H1 (cell line): ENCODE measurements around the gene POLA2. TPM values are rescaled to one million over a fixed set of nuclear protein-coding genes. Genes with fewer than 3 reads are reported as not detected.

Experiments
- ASH2L ChIP-seq: fragments of 200-600, 300-600 bp; sonication (generic); IDR thresholded peaks from one replicate; pipeline ENCODE4 v1.7.1; 2017; ENCODE audit warnings: low read length
- BRCA1 ChIP-seq: IDR thresholded peaks from 2 replicates; pipeline ENCODE4 v1.6.1; 2012; ENCODE audit warnings: low read depth, low read length, improper control_type of control experiment
- CBX8 ChIP-seq: fragments of 300-800, 300-1000 bp; sonication (generic); IDR thresholded peaks from 2 replicates; pipeline ENCODE4 v1.7.1; 2016; ENCODE audit warnings: low read depth, low read length, borderline replicate concordance
- CEBPB ChIP-seq: IDR thresholded peaks from 2 replicates; pipeline ENCODE4 v1.6.1; 2012; ENCODE audit warnings: low read depth, low read length
- GABPA ChIP-seq: IDR thresholded peaks from 2 replicates; pipeline ENCODE4 v1.6.1; 2011; ENCODE audit warnings: mild to moderate bottlenecking, low read length, moderate library complexity, borderline replicate concordance; ENCODE audit not compliant: insufficient read depth
- KDM4A ChIP-seq: IDR thresholded peaks from one replicate; pipeline ENCODE4 v1.7.1; 2012; ENCODE audit warnings: low read depth, mild to moderate bottlenecking, moderate library complexity, low read length, inconsistent platforms; ENCODE audit not compliant: severe bottlenecking
- MAFK ChIP-seq: IDR thresholded peaks from 2 replicates; pipeline ENCODE4 v1.6.1; 2012; ENCODE audit warnings: low read depth, mild to moderate bottlenecking, improper control_type of control experiment, low read length
- SIN3A ChIP-seq, 2 experiments: IDR thresholded peaks in 1 of 2; conservative IDR thresholded peaks in 1 of 2; 2 replicates each; pipeline ENCODE4 v1.6.1; 2011 to 2012; ENCODE audit warnings: low read length in 2 of 2, improper control_type of control experiment in 1 of 2, low read depth in 1 of 2, mild to moderate bottlenecking in 1 of 2
- SIRT6 ChIP-seq: IDR thresholded peaks from one replicate; pipeline ENCODE4 v1.7.1; 2012; ENCODE audit warnings: low read length, inconsistent platforms
- SRF ChIP-seq: IDR thresholded peaks from 2 replicates; pipeline ENCODE4 v1.6.1; 2011; ENCODE audit warnings: mild to moderate bottlenecking, low read depth, low read length, moderate library complexity
- SUZ12 ChIP-seq: fragments of 200-600 bp; sonication (generic); IDR thresholded peaks from 2 replicates; pipeline ENCODE4 v1.6.1; 2012; ENCODE audit warnings: mild to moderate bottlenecking, inconsistent platforms, low read length, moderate library complexity, mixed read lengths
- TAF7 ChIP-seq: optimal IDR thresholded peaks from 2 replicates; pipeline ENCODE3; 2011; ENCODE audit warnings: low read depth, mild to moderate bottlenecking, inconsistent platforms, low read length, moderate library complexity, borderline replicate concordance
- TCF12 ChIP-seq: IDR thresholded peaks from 2 replicates; pipeline ENCODE4 v1.6.1; 2011; ENCODE audit warnings: low read depth, mild to moderate bottlenecking, low read length
- ZNF274 ChIP-seq: IDR thresholded peaks from 2 replicates; pipeline ENCODE4 v1.7.0; 2012; ENCODE audit warnings: low read length, borderline replicate concordance; ENCODE audit errors: extremely low read depth
- polyA plus RNA-seq, 7 experiments: library from polyadenylated mRNA; depleted of rRNA in 3 of 7; stranded (reverse) in 5 of 7; unstranded in 2 of 7; fragments of >200 nt in 5 of 7; fragments of 200-250 nt in 2 of 7; gene quantifications; 1 replicate in 5 of 7; 2 replicates in 1 of 7; 4 replicates in 1 of 7; pipeline versions ENCODE4 v1.2.1 to v1.2.3, GENCODE V29; 2011 to 2013; ENCODE audit warnings: missing spikeins in 2 of 7, mixed read lengths in 2 of 7
- total RNA-seq: library from RNA; stranded (reverse); fragmentation: NEBNext Ultra II Directional; extraction: Animal tissue kit (Norgen Biotek cat#: 25700); gene quantifications from 2 replicates; pipeline ENCODE4 v1.2.1, GENCODE V29; 2021
- TF ChIP-seq, protein P1 (sequence below), 3 experiments: IDR thresholded peaks; 1 replicate in 2 of 3; 2 replicates in 1 of 3; pipeline versions ENCODE4 v1.5.1 to v1.6.1; 2011; ENCODE audit warnings: low read length in 3 of 3, mild to moderate bottlenecking in 3 of 3, inconsistent platforms in 2 of 3, low read depth in 1 of 3, moderate library complexity in 1 of 3; ENCODE audit not compliant: insufficient read depth in 1 of 3; ENCODE audit errors: control extremely low read depth in 1 of 3
- TF ChIP-seq, protein P2 (sequence below): IDR thresholded peaks from 2 replicates; pipeline ENCODE4 v1.6.1; 2011; ENCODE audit warnings: low read length, improper control_type of control experiment
- TF ChIP-seq, protein P3 (sequence below): IDR thresholded peaks from 2 replicates; pipeline ENCODE4 v1.6.1; 2012; ENCODE audit warnings: low read length, inconsistent platforms
- TF ChIP-seq, protein P4 (sequence below): IDR thresholded peaks from 2 replicates; pipeline ENCODE4 v1.6.1; 2011; ENCODE audit warnings: low read depth, mild to moderate bottlenecking, low read length; ENCODE audit not compliant: insufficient read depth

POLA2 gene
- total and polyA plus RNA-seq, 2 of the 8 experiments (the other 6 are each of a cell fraction or from before 2014, with no cell fraction given) = 31.2 to 55.9 TPM

DNA sequence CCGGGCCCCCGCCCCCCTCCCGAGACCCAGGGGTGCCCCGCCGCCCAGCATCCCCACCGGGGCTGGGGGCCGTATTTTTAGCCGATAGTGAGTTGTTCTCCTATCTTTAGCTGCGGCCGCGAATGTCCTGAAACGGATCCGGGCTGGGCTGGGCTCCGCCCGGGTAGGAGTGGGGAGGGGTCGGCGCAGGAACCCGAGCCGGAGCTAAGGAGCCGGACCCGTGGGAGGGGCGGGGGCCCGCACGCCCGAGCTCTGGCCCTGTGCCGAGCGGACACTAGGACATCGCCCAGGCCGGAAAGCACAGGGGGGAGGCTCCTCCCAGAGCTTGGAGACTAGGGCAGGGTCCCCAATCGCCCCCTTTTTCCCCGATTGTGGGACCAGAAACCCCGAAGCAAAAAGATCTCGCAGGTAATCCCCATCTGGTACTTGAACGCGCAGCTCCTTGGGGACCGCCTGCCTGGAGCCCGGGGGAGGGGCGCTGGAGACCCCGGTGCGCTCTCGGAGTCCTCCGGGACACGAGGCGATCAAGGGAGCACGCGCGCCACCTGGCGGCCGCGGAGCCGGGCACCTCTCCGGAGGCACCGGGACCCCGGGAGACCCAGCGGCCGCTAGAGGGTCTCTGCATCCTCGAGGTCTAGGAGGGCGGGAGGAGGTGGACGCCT is 53.6 kb downstream of the POLA2 start (continued):
- TF ChIP-seq, protein P1, sequence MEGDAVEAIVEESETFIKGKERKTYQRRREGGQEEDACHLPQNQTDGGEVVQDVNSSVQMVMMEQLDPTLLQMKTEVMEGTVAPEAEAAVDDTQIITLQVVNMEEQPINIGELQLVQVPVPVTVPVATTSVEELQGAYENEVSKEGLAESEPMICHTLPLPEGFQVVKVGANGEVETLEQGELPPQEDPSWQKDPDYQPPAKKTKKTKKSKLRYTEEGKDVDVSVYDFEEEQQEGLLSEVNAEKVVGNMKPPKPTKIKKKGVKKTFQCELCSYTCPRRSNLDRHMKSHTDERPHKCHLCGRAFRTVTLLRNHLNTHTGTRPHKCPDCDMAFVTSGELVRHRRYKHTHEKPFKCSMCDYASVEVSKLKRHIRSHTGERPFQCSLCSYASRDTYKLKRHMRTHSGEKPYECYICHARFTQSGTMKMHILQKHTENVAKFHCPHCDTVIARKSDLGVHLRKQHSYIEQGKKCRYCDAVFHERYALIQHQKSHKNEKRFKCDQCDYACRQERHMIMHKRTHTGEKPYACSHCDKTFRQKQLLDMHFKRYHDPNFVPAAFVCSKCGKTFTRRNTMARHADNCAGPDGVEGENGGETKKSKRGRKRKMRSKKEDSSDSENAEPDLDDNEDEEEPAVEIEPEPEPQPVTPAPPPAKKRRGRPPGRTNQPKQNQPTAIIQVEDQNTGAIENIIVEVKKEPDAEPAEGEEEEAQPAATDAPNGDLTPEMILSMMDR (IDR thresholded peaks at IDR 0.05; ENCODE audit: control extremely low read depth in 1 of 3, insufficient read depth in 1 of 3, low read depth in 1 of 3, low read length in 3 of 3) = peak; percentile 85 to 99 (median 88)
- TF ChIP-seq MAFK (no peak), SIRT6 (no peak), ZNF274 (no peak), CBX8 (no peak), KDM4A (peak; percentile 50), BRCA1 (no peak), SIN3A (conservative IDR thresholded peaks at IDR 0.05 in 1 of 2, IDR thresholded peaks at IDR 0.05 in 1 of 2; ENCODE audit: low read depth in 1 of 2, low read length in 2 of 2) (peak in 1 of 2 experiments; percentile 50; a peak in 1 of 4 replicates), SUZ12 (no peak), ASH2L (no peak), CEBPB (no peak), TCF12 (no peak), SRF (no peak), GABPA (no peak), TAF7 (peak; percentile 48)
- TF ChIP-seq, protein P2, sequence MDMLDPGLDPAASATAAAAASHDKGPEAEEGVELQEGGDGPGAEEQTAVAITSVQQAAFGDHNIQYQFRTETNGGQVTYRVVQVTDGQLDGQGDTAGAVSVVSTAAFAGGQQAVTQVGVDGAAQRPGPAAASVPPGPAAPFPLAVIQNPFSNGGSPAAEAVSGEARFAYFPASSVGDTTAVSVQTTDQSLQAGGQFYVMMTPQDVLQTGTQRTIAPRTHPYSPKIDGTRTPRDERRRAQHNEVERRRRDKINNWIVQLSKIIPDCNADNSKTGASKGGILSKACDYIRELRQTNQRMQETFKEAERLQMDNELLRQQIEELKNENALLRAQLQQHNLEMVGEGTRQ = no peak
- TF ChIP-seq, protein P3, sequence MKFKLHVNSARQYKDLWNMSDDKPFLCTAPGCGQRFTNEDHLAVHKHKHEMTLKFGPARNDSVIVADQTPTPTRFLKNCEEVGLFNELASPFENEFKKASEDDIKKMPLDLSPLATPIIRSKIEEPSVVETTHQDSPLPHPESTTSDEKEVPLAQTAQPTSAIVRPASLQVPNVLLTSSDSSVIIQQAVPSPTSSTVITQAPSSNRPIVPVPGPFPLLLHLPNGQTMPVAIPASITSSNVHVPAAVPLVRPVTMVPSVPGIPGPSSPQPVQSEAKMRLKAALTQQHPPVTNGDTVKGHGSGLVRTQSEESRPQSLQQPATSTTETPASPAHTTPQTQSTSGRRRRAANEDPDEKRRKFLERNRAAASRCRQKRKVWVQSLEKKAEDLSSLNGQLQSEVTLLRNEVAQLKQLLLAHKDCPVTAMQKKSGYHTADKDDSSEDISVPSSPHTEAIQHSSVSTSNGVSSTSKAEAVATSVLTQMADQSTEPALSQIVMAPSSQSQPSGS = peak; percentile 56; the same call in 1 of the 2 replicates
- TF ChIP-seq, protein P4, sequence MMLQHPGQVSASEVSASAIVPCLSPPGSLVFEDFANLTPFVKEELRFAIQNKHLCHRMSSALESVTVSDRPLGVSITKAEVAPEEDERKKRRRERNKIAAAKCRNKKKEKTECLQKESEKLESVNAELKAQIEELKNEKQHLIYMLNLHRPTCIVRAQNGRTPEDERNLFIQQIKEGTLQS = no peak
